Fibroblast of mammary gland (primary cell): ENCODE measurements around the gene LGR4.
A peak's percentile ranks its signal among the peaks of the same experiment; 100 is the strongest.
"Not testable (repeated sequence)": the region's sequence is repeated elsewhere in the genome, so short reads cannot be mapped to it uniquely, and the experiment has no call there.

ENCODE experiments used
- DNase-seq: peaks from one replicate; pipeline ENCODE4 v3.0.0-alpha.2; 2010; ENCODE audit warnings: low read depth
- H3K4me3 ChIP-seq: 2 replicates; pipeline ENCODE4 v1.5.1; 2011; ENCODE audit warnings: low read depth, mild to moderate bottlenecking, low read length, moderate library complexity; ENCODE audit not compliant: control insufficient read depth
- TF ChIP-seq, protein P1 (sequence below): conservative IDR thresholded peaks from 2 replicates; pipeline ENCODE4 v1.5.1; 2011; ENCODE audit warnings: low read depth, low read length, inconsistent platforms; ENCODE audit not compliant: control insufficient read depth, insufficient read depth

The LGR4 gene

DNA sequence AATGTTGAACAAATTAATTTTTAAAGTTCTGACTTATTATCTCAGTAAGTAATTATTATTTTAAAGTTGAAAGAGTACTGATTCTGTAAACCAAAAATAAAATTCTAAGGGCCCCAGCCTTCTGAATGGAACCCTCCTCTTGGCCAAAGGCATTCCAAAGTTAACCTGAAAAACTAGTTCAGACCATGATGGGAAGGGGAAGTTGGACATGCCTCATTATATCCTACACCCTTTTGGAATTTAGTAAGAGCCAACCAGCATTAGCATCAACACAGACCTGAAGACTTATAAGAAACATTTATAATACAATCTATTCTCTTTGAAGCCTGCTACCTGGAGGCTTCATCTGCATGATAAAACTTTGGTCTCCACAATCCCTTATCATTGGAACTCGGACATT is 18.9 kb downstream of the LGR4 start:
- TF ChIP-seq, protein P1, sequence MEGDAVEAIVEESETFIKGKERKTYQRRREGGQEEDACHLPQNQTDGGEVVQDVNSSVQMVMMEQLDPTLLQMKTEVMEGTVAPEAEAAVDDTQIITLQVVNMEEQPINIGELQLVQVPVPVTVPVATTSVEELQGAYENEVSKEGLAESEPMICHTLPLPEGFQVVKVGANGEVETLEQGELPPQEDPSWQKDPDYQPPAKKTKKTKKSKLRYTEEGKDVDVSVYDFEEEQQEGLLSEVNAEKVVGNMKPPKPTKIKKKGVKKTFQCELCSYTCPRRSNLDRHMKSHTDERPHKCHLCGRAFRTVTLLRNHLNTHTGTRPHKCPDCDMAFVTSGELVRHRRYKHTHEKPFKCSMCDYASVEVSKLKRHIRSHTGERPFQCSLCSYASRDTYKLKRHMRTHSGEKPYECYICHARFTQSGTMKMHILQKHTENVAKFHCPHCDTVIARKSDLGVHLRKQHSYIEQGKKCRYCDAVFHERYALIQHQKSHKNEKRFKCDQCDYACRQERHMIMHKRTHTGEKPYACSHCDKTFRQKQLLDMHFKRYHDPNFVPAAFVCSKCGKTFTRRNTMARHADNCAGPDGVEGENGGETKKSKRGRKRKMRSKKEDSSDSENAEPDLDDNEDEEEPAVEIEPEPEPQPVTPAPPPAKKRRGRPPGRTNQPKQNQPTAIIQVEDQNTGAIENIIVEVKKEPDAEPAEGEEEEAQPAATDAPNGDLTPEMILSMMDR, result no peak
- no peak for DNase-seq
- no peak overlapping the region for H3K4me3 ChIP-seq

GRCh38 chr11:27452147-27452546 is 20.4 kb downstream of the LGR4 start:
- H3K4me3 ChIP-seq, result no peak overlapping the region
- DNase-seq, result no peak
- TF ChIP-seq, protein P1, result no peak

- H3K4me3 ChIP-seq, result no peak overlapping the region
- DNase-seq, result peak; percentile 27
- TF ChIP-seq, protein P1, result no peak
Measured at GRCh38 chr11:27451244-27451965, 21.2 kb downstream of the LGR4 start.

DNA sequence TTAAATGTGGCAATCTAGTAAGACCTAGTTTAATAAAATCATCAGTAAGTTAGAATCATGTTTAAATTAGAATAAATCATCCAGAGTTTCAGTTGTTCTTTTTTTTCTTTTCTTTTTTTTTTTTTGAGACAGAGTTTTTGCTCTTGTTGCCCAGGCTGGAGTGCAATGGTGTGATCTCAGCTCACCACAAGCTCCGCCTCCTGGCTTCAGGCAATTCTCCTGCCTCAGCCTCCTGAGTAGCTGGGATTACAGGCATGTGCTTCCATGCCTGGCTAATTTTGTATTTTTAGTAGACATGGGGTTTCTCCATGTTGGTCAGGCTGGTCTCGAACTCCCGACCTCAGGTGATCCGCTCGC is 24.4 kb downstream of the LGR4 start:
- not testable (repeated sequence) for H3K4me3 ChIP-seq, DNase-seq

DNA sequence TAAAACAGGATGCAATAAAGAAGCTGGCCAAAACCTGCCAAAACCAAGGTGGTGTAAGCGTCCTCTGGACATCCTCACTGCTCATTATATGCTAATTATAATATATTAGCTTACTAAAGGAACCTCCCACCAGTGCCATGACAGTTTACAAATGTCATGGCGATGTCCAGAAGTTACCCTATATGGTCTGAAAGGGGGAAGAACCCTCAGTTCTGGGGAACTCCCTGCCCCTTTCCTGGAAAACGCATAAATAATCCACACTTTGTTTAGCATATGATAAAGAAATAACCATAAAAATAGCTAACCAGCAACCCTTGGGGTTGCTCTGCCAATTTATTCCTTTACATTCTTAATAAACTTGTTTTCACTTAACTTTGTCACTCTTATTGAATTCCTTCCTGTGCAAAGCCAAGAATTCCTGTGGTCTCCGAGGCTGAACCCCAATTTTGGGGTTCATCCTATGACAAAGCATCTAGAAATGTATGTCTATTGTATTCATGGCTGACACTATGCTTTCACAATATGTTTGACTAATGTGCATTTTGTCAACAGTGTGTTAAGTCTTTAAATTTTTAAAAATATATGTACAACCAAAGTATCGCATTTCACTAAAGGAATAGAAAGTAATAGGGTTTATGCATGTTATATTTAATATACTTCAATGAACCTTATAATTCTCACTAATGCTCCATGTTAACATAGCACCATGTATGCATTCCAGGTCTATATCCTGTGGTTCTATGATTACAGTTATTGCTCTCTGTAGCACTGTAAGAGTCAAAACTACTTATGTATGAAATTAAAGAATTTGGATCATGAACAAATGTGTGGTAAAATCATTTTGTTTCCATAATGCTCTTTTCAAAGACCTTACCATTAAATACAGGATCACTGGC is 25.1 kb downstream of the LGR4 start:
- DNase-seq, result peak; percentile 28
- TF ChIP-seq, protein P1, result no peak
- H3K4me3 ChIP-seq, result no peak overlapping the region

DNA sequence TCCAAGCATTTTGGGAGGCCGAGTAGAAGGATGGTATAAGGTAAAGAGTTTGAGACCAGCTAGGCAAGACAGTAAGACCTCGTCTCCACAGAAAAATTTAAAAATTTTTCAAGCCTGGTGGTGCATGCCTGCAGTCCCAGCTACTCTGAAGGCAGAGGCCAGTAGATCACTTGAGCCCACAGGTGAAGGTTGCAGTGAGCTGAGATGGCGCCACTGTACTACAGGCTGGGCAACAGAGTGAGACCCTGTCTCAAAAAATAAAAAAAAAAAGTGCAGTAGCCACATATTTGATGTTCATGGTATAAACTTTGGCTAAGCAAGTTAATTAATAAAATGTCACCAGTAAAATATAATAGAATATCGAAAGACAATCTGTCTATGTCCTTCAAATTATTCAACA is 27.0 kb downstream of the LGR4 start:
- no peak for DNase-seq
- TF ChIP-seq, protein P1, result no peak

DNA sequence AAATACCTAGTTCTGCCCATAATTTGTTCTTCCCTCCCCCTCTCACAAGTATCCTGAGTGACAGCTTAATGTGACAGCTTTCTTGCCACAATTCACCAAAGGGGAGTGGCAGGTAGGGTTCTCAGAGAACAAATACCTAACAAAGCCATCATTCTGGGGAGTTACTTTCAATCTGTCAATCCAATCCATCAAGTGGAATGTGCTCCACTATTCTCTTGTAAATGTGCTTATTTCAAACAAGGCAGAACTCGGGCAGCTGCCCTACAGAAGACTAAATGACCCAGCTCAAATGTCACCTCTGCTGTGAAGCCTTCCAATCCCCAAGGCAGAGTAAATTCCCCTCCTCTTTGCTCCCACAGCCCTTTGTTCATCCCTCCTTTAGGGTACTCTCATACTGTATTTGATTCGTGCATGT is 27.8 kb downstream of the LGR4 start:
- no peak for DNase-seq
- no peak overlapping the region for H3K4me3 ChIP-seq
- TF ChIP-seq, protein P1, result no peak

More for the DNA sequence above, 27.0 kb downstream of the LGR4 start:
- no peak overlapping the region for H3K4me3 ChIP-seq
